Prostate gland (tissue), 2 donors: ENCODE data around the gene ZSWIM6. TPM values are rescaled to one million over a fixed set of nuclear protein-coding genes. Genes with fewer than 3 reads are reported as not detected.

Experiments used
- DNase-seq: peaks from one replicate; pipeline ENCODE4 v3.0.0-alpha.2; 2019; ENCODE audit warnings: low spot score
- H3K27ac ChIP-seq, 2 donors: fragments of 200-600 bp; sonication (generic); 2 replicates each; pipeline ENCODE4 v1.5.1; 2017 to 2019
- H3K27me3 ChIP-seq: fragments of 200-600 bp; sonication (generic); replicated peaks from 2 replicates; pipeline ENCODE4 v1.5.1; 2019; ENCODE audit not compliant: insufficient read depth
- H3K36me3 ChIP-seq, 2 donors: fragments of 200-600 bp; sonication (generic); 1 replicate in 1 of 2; 2 replicates in 1 of 2; pipeline versions ENCODE4 v1.5.1 to v1.8.1; 2017 to 2019
- H3K4me1 ChIP-seq: fragments of 200-600 bp; sonication (generic); replicated peaks from 2 replicates; pipeline ENCODE4 v1.5.1; 2019
- H3K4me3 ChIP-seq, 2 donors: fragments of 200-600 bp; sonication (generic); 2 replicates each; pipeline ENCODE4 v1.5.1; 2017 to 2019
- H3K9me3 ChIP-seq: fragments of 200-600 bp; sonication (generic); 2 replicates; pipeline ENCODE4 v1.5.1; 2017
- POLR2A ChIP-seq: fragments of 450-650 bp; IDR thresholded peaks from one replicate; pipeline ENCODE4 v1.6.1; 2016; ENCODE audit warnings: antibody characterized with exemption, mild to moderate bottlenecking
- POLR2AphosphoS5 ChIP-seq: sonication (generic); formaldehyde crosslinking; IDR thresholded peaks from one replicate; pipeline ENCODE4 v1.6.1; 2017; ENCODE audit warnings: antibody characterized with exemption
- WGBS: methylation state at CpG from one replicate; pipeline ENCODE4 v1.1.5; 2018; 5-methylcytosine and 5-hydroxymethylcytosine counted together
- intact Hi-C: fragments of 100-400 bp; cut with DNase I; formaldehyde crosslinking; loops from one replicate; pipeline ENCODE4 v1.14.2; 2022
- total RNA-seq, 2 donors: library from RNA; depleted of rRNA; stranded (reverse); fragments of >200 nt; gene quantifications; one replicate each; pipeline ENCODE4 v1.1.0, GENCODE V29; 2016
- TF ChIP-seq, protein P1 (sequence below), 4 experiments: fragments of 200-600 bp in 2 of 4; fragments of 450-650 bp in 2 of 4; sonication (generic) in 2 of 4; IDR thresholded peaks; 1 replicate in 3 of 4; 2 replicates in 1 of 4; pipeline ENCODE4 v1.5.1; 2016 to 2019; ENCODE audit warnings: antibody characterized with exemption in 4 of 4, mild to moderate bottlenecking in 2 of 4, moderate library complexity in 2 of 4

The ZSWIM6 gene
- total RNA-seq, 2 donors from 2014 or later = 8.7 to 13.7 TPM

DNA sequence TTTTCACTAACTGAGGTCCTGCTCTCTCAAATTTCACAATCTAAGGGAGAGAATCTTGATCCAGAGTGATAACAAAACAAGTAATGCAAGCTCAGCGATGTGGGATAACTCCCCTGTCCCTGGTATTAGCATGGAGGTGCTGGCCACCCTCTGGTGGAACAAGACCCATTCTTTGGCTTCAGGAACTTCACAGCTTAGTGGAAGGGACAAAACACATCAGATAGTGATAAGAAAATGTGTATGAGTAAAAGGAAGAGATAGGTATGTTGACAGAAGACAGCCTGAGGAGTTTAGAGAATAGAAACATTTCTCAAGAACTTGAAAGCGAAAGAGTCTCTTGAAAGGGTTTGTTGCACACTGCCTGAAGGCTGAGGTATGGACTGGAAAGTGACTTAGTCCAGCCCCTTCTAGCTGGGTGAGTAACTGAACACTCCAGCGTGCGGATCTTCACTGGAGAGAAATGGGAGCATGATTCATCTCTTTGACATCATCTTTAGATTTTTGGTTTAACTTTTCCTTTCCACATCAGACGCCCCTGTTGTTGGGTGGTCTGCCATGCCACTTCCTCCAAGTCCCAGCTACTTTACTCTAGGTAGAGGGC lies 25.4 kb upstream of the ZSWIM6 start:
- Histone ChIP-seq H3K27me3 (no peaks in the 10 kb centered on the region), H3K27ac (no peak overlapping the region), H3K4me3 (no peak overlapping the region), H3K36me3 (no peaks in the 10 kb centered on the region), H3K4me1 (no peaks in the 10 kb centered on the region), H3K9me3 (no peaks in the 10 kb centered on the region)
- DNase-seq = no peak
- WGBS = 82% methylated on average over 5 of the region's 5 CpGs
- TF ChIP-seq POLR2A (no peak), POLR2AphosphoS5 (no peak)
- TF ChIP-seq, protein P1, sequence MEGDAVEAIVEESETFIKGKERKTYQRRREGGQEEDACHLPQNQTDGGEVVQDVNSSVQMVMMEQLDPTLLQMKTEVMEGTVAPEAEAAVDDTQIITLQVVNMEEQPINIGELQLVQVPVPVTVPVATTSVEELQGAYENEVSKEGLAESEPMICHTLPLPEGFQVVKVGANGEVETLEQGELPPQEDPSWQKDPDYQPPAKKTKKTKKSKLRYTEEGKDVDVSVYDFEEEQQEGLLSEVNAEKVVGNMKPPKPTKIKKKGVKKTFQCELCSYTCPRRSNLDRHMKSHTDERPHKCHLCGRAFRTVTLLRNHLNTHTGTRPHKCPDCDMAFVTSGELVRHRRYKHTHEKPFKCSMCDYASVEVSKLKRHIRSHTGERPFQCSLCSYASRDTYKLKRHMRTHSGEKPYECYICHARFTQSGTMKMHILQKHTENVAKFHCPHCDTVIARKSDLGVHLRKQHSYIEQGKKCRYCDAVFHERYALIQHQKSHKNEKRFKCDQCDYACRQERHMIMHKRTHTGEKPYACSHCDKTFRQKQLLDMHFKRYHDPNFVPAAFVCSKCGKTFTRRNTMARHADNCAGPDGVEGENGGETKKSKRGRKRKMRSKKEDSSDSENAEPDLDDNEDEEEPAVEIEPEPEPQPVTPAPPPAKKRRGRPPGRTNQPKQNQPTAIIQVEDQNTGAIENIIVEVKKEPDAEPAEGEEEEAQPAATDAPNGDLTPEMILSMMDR (IDR thresholded peaks at IDR 0.05) = no peak
- intact Hi-C loops = no loop called here

DNA sequence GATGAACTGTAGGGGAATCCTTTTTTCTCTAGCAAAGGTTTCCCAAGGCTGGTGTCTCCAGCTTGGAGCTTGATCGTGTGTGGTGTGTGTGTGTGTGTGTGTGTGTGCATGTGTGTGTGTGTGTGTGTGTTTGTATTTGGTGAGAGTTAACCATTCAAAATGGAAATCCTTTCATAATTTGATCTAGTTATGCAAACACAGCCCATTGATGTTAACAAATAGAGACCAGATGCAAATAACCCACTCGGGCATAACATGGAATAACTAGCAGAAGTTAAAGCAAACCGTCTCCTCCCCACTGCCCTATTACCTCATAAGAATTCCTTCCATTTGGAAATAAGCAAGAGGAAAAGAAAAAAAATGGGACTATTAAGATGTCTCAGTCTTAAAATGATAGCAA lies 24.9 kb upstream of the ZSWIM6 start:
- H3K9me3 ChIP-seq = no peaks in the 10 kb centered on the region
- WGBS = 88% methylated on average over 3 of the region's 3 CpGs
- H3K4me3 ChIP-seq = no peak overlapping the region
- no peak for TF ChIP-seq POLR2AphosphoS5
- TF ChIP-seq, protein P1 (IDR thresholded peaks at IDR 0.05) = no peak
- TF ChIP-seq POLR2A = no peak
- intact Hi-C loops = no loop called here
- H3K27ac ChIP-seq = no peak overlapping the region
- DNase-seq = no peak
- H3K27me3 ChIP-seq = no peaks in the 10 kb centered on the region
- H3K4me1 ChIP-seq = no peaks in the 10 kb centered on the region
- no peaks in the 10 kb centered on the region for H3K36me3 ChIP-seq

DNA sequence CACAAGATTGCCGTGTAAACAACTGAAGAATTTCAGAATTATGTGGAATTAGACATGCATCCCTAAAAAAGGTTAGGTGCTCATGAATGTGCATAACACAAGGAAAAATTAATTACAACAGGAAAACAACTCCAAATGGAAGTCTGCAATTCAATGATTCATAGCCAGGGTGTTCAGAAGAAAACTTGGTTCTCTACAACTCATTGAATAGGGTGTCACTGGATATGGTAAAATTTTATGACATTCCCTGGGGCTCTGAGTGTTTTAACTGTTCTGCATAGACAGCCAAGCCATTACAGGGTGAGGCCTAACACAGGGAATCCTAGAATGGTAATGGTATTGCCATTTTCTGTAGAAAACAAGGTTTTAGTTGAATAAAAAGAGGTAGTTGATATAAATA lies 24.4 kb upstream of the ZSWIM6 start:
- 96% methylated on average over 1 of the region's 1 CpG for WGBS
- H3K36me3 ChIP-seq = no peaks in the 10 kb centered on the region
- H3K4me3 ChIP-seq = no peak overlapping the region
- H3K9me3 ChIP-seq = no peaks in the 10 kb centered on the region
- TF ChIP-seq, protein P1 (IDR thresholded peaks at IDR 0.05) = no peak
- TF ChIP-seq POLR2AphosphoS5 (no peak), POLR2A (no peak)
- intact Hi-C loops = no loop called here
- no peaks in the 10 kb centered on the region for H3K27me3 ChIP-seq
- H3K4me1 ChIP-seq = no peaks in the 10 kb centered on the region
- DNase-seq = no peak
- H3K27ac ChIP-seq = no peak overlapping the region

- DNase-seq = no peak
- H3K27me3 ChIP-seq = no peaks in the 10 kb centered on the region
- TF ChIP-seq, protein P1 (IDR thresholded peaks at IDR 0.05) = no peak
- TF ChIP-seq POLR2AphosphoS5 = no peak
- no peak for TF ChIP-seq POLR2A
- H3K4me1 ChIP-seq = no peaks in the 10 kb centered on the region
- H3K36me3 ChIP-seq = no peaks in the 10 kb centered on the region
- no peak overlapping the region for H3K4me3 ChIP-seq
- intact Hi-C loops = no loop called here
- no peak overlapping the region for H3K27ac ChIP-seq
- no peaks in the 10 kb centered on the region for H3K9me3 ChIP-seq
- WGBS = 29% methylated on average over 1 of the region's 1 CpG
Measured at GRCh38 chr5:61308712-61309111, 23.3 kb upstream of the ZSWIM6 start.

DNA sequence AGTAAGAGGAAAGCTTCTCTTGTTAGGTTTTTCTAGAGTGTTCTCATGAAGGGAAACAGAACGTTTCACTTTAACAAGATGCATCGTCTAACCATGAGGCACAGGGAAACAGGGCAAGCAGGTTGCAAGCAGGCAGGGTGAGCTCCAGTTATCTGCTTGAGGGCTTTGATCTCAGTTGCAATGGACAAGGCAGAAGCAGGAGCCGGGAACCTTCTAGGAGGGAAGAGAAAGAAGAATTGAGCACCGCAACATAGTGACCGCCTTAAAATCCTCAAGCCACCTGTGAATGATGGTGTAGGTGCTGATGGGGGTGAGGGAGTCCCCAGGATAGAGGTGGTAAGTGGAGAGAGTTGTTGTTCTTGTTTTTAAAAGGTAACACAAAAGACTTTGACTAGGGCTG lies 22.9 kb upstream of the ZSWIM6 start:
- 62% methylated on average over 5 of the region's 5 CpGs for WGBS
- no peak overlapping the region for H3K4me3 ChIP-seq
- intact Hi-C loops = no loop called here
- TF ChIP-seq POLR2A (no peak), POLR2AphosphoS5 (no peak)
- TF ChIP-seq, protein P1 (IDR thresholded peaks at IDR 0.05) = no peak
- no peaks in the 10 kb centered on the region for H3K4me1 ChIP-seq
- DNase-seq = no peak
- no peaks in the 10 kb centered on the region for H3K27me3 ChIP-seq
- H3K9me3 ChIP-seq = no peaks in the 10 kb centered on the region
- no peaks in the 10 kb centered on the region for H3K36me3 ChIP-seq
- H3K27ac ChIP-seq = no peak overlapping the region
